ENCODE data around the gene CALY.
"Not testable (repeated sequence)": the region's sequence is repeated elsewhere in the genome, so short reads cannot be mapped to it uniquely, and the experiment has no call there.

The CALY gene

GRCh38 chr10:133328358-133329343, 8.0 kb downstream of the CALY start:
- DNase-seq (ENCODE audit: low read depth) = no peak

- DNase-seq (ENCODE audit: low read depth) = no peak
Measured at GRCh38 chr10:133327651-133328357, 8.9 kb downstream of the CALY start.

DNA sequence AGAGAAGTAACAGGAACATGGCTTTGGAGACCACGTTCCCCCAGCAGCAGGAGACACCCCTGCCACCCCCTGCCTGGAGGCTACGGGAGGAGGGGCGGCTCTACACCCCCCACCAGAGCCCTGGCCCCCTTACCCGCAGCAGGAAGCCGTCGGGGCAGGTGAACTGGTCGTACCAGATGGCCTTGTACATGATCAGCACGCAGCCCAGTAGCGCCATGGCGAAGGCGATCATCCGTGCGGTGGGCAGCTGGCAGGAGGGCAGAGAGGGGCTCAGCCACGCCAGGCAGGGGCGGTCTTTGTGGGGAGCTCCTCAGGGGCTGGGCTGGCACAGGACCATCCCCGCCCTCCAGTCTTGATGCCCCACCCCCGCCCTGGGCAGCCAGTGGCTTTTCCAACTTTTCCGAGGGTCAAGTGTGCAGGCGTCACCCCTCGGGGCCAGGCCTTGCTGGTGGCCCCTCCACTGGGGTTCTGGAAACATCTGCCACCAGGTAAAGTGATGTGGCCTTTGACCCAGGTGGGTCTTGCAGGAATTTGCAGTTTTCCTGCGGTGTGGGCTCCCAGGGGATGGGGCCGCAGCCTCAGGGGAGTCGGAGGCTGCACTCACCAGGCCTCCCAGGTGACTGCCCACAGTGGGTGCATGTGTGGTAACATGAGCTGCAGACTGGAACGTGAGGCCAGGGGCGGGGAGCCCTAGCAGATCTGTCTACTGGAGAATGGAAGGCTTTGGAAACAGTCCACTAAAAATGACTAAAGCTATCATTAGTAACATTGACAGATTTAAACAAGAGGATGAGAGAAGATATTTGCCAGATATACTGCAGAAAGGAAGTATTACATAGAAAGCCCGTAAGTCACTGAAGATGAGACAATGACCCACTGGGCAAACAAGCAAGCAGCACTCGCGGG, 9.7 kb downstream of the CALY start:
- no peak for DNase-seq (ENCODE audit: low read depth)

DNA sequence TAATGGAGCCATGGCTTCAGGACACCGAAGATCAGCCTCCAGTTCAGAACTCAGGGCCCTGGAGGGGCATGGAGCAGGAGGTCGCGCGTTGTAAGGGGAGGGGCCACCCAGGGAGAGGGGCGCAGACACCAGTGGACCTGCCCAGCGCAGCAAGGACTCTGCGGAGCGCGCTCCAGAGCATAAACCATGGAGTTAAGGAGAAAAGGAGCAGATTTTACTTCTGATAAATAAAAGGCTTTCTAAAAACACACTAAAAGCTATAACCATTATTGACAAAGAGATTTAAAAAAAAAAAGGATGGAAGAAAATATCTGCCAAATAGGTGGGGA, 10.5 kb downstream of the CALY start:
- DNase-seq (ENCODE audit: low read depth) = no peak

DNA sequence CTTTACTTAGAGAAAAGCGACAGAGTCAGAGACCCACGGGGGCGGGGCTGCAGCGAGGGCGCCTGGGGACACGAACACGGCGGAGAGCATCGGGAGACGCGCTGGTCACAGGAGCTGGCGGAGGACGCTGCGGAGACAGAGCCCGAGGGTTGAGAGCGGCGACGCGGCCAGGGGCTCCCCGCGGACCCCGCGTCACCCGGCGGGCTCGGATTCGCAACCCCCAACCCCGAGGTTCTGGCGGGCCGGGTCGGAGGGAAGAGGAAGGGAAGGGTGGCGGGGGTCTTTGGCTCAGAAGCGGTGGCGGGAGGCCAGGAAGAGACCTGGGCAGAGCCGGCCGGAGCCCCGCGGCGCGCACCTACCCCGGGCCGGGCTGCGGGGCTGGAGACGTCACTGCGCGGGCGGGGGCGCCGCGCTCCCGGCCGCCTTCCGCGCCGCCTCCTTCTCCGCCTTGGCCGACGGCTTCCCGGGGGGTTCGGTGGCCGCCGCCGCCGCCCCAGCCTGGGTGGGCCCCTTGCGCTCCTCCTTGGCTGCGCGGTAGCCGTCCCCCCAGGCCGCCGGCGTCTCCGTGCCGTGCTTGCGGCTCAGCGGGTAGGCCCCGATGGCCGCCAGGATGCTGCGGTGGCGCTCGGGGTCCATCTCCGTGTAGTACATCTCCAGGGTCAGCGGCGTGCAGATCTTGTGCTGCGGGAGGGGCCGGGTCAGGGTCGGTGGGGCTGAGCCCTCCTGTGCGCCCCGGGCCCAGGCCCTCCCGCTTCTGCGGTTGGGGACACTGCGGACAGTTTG, 11.1 kb downstream of the CALY start:
- DNase-seq (ENCODE audit: low read depth) = no peak

- DNase-seq (ENCODE audit: low read depth) = no peak
Measured at GRCh38 chr10:133324857-133325260, 11.8 kb downstream of the CALY start.

DNA sequence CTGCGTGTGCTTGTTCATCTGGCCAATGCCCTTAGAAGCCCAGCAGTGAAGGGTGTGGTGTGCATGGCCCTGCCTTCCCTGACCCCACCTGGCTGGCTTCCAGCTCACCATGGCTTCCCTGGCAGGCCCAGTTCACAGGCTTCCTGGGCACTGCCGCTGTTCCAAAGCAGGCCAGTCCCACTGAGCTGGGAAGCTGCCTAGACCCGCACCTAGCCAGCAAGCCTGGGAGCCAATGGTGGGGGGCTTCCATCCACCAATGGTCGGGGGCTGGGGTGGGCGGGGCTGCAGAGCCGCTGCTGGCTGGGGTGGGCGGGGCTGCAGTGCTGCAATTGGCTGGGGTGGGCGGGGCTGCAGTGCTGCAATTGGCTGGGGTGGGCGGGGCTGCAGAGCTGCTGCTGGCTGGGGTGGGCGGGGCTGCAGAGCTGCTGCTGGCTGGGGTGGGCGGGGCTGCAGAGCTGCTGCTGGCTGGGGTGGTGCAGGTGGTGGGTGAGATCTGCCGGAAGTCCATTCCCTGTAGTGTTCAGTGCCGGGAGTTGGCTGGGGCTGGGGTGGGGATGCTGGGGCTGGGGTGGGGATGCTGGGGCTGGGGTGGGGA, 12.4 kb downstream of the CALY start:
- DNase-seq (ENCODE audit: low read depth) = no peak

- DNase-seq (ENCODE audit: low read depth) = not testable (repeated sequence)
Measured at GRCh38 chr10:133322064-133322709, 14.5 kb downstream of the CALY start.

DNA sequence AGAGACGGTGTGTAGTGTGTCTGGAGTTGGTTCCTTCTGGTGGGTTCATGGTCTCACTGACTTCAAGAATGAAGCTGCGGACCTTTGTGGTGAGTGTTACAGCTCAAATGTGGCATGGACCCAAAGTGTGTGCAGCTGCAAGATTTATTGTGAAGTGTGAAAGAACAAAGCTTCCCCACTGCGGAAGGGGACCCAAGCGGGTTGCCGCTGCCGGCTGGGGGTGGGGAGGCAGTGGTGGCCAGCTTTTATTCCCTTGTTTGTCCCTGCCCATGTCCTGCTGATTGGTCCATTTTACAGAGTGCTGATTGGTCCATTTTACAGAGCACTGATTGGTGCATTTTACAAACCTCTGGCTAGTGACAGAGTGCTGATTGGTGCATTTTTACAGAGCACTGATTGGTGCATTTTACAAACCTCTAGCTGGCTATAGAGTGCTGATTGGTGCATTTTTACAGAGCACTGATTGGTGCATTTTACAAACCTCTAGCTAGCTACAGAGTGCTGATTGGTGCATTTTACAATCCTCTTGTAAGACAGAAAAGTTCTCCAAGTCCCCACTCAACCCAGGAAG, 15.8 kb downstream of the CALY start:
- not testable (repeated sequence) for DNase-seq (ENCODE audit: low read depth)

- DNase-seq (ENCODE audit: low read depth) = no peak
Measured at GRCh38 chr10:133318494-133319127, 18.1 kb downstream of the CALY start.

DNA sequence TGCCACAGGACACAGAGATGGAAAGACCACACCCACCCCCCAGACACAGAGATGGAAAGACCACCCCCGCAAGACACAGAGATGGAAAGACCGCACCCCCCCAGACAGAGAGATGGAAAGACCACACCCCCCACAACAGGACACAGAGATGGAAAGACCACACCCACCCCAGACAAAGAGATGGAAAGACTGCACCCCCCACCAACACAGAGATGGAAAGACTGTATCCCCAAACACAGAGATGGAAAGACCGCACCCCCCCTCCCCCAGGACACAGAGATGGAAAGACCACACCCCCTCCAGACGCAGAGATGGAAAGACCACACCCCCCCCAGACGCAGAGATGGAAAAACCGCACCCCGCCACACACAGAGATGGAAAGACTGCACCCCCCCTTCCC, 20.0 kb downstream of the CALY start:
- no peak for DNase-seq (ENCODE audit: low read depth)

DNA sequence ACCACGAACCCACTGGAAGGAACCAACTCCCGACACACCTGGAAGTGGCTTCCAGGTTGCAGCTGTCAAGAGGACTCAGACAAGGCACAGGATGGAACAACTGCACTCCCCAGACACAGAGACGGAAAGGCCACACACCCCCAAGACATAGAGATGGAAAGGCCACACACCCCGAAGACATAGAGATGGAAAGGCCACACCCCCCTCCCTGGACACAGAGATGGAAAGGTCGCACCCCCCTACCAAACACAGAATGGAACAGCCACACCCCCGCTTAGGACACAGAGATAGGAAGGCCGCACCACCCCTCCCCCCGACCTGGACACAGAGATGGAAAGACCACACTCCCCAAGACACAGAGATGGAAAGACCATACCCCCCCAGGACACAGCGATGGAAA, 20.4 kb downstream of the CALY start:
- no peak for DNase-seq (ENCODE audit: low read depth)

GRCh38 chr10:133315847-133316246, 20.8 kb downstream of the CALY start:
- DNase-seq (ENCODE audit: low read depth) = no peak

GRCh38 chr10:133314911-133315310, 21.8 kb downstream of the CALY start:
- no peak for DNase-seq (ENCODE audit: low read depth)

GRCh38 chr10:133313192-133313591, 23.5 kb downstream of the CALY start:
- DNase-seq (ENCODE audit: low read depth) = no peak

DNA sequence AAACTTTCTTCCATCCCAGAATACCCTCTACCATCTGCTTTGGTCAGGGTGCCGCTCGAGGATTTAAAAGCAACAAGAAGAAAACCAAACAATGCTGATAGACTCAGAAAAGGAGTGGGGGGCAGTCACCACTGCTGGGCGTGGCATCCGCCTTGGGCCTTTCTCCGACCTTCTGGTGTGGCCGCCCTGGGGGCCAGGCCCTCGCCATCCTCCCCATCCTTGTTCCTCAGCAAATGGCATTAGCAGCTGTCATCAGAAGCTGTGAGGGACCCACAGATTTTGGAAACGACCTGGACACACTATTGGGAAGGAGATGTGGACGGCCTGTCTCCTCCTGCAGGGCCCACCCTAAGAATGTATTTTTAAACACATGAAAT, 23.9 kb downstream of the CALY start:
- DNase-seq (ENCODE audit: low read depth) = no peak

- no peak for DNase-seq (ENCODE audit: low read depth)
Measured at GRCh38 chr10:133312016-133312768, 24.5 kb downstream of the CALY start.

- no peak for DNase-seq (ENCODE audit: low read depth)
Measured at GRCh38 chr10:133311570-133311969, 25.1 kb downstream of the CALY start.

DNA sequence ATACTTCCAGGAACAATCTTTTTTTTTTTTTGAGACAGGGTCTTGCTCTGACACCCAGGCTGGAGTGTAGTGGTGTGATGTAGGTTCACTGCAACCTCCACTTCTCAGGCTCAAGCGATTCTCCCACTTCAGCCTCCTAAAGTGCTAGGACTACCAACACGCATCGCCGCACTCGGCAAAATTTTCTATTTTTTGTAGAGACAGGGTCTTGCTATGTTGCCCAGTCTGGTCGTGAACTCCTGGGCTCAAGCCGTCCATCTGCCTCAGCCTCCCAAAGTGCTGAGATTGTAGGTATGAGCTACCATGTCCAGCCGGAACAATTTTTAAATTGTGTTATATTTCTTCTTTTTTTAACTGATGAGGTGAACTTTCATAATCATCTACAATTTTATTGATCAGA, 25.9 kb downstream of the CALY start:
- no peak for DNase-seq (ENCODE audit: low read depth)

All from GM04504 (cell line).